HUES48 (cell line): ENCODE data around the gene SLCO3A1.

Experiments used
- H3K27ac ChIP-seq: one replicate; pipeline ENCODE4 v1.7.0; 2013; ENCODE audit warnings: low read depth, low read length, inconsistent platforms
- H3K27me3 ChIP-seq: 2 replicates; pipeline ENCODE4 v1.6.1; 2013; ENCODE audit warnings: mild to moderate bottlenecking, low read length; ENCODE audit not compliant: control insufficient read depth, insufficient read depth
- H3K36me3 ChIP-seq: 2 replicates; pipeline ENCODE4 v1.6.1; 2013; ENCODE audit warnings: low read length; ENCODE audit not compliant: control insufficient read depth, insufficient read depth
- H3K4me1 ChIP-seq: 2 replicates; pipeline ENCODE4 v1.6.1; 2013; ENCODE audit warnings: mild to moderate bottlenecking, low read length; ENCODE audit not compliant: control insufficient read depth, insufficient read depth
- H3K4me3 ChIP-seq: 2 replicates; pipeline ENCODE4 v1.5.1; 2013; ENCODE audit warnings: mild to moderate bottlenecking, low read depth, low read length
- H3K9ac ChIP-seq: 2 replicates; pipeline ENCODE4 v1.6.1; 2013; ENCODE audit warnings: mild to moderate bottlenecking, low read depth, low read length, moderate library complexity
- H3K9me3 ChIP-seq: 2 replicates; pipeline ENCODE4 v1.6.1; 2013; ENCODE audit warnings: low read length; ENCODE audit not compliant: control insufficient read depth, insufficient read depth

SLCO3A1 gene

GRCh38 chr15:91924837-91925495 is 71.5 kb downstream of the SLCO3A1 start:
- H3K27ac ChIP-seq = no peak overlapping the region
- no peaks in the 10 kb centered on the region for H3K27me3 ChIP-seq
- no peak overlapping the region for H3K4me3 ChIP-seq
- H3K9me3 ChIP-seq = no peaks in the 10 kb centered on the region
- no peak overlapping the region for H3K9ac ChIP-seq
- no peaks in the 10 kb centered on the region for H3K36me3 ChIP-seq
- H3K4me1 ChIP-seq = peaks cover 38% of the 10 kb centered on the region

GRCh38 chr15:91925794-91926193 is 72.3 kb downstream of the SLCO3A1 start:
- Histone ChIP-seq H3K4me1 (peaks cover 42% of the 10 kb centered on the region), H3K9ac (no peak overlapping the region)

GRCh38 chr15:91926908-91927270 is 73.4 kb downstream of the SLCO3A1 start:
- H3K36me3 ChIP-seq = no peaks in the 10 kb centered on the region
- no peaks in the 10 kb centered on the region for H3K27me3 ChIP-seq
- no peak overlapping the region for H3K27ac ChIP-seq
- H3K4me3 ChIP-seq = no peak overlapping the region
- H3K9ac ChIP-seq = no peak overlapping the region
- peaks cover 51% of the 10 kb centered on the region for H3K4me1 ChIP-seq
- H3K9me3 ChIP-seq = no peaks in the 10 kb centered on the region

More at GRCh38 chr15:91925794-91926193, 72.3 kb downstream of the SLCO3A1 start:
- no peaks in the 10 kb centered on the region for H3K27me3 ChIP-seq
- H3K4me3 ChIP-seq = no peak overlapping the region
- no peaks in the 10 kb centered on the region for H3K9me3 ChIP-seq
- no peak overlapping the region for H3K27ac ChIP-seq
- H3K36me3 ChIP-seq = no peaks in the 10 kb centered on the region

GRCh38 chr15:91927585-91927984 is 74.1 kb downstream of the SLCO3A1 start:
- Histone ChIP-seq H3K4me1 (peaks cover 51% of the 10 kb centered on the region), H3K9ac (no peak overlapping the region), H3K4me3 (no peak overlapping the region), H3K36me3 (no peaks in the 10 kb centered on the region), H3K27ac (no peak overlapping the region), H3K9me3 (no peaks in the 10 kb centered on the region), H3K27me3 (no peaks in the 10 kb centered on the region)

- Histone ChIP-seq H3K4me1 (peaks cover 42% of the 10 kb centered on the region), H3K36me3 (no peaks in the 10 kb centered on the region), H3K9me3 (no peaks in the 10 kb centered on the region), H3K27me3 (no peaks in the 10 kb centered on the region), H3K9ac (no peak overlapping the region), H3K27ac (no peak overlapping the region), H3K4me3 (no peak overlapping the region)
Observed at GRCh38 chr15:91928675-91929074, 75.2 kb downstream of the SLCO3A1 start.

GRCh38 chr15:91929509-91929908 is 76.0 kb downstream of the SLCO3A1 start:
- H3K4me1 ChIP-seq = peaks cover 34% of the 10 kb centered on the region
- no peak overlapping the region for H3K27ac ChIP-seq
- H3K27me3 ChIP-seq = no peaks in the 10 kb centered on the region
- no peaks in the 10 kb centered on the region; the same call in 1 of the 2 replicates for H3K9me3 ChIP-seq
- H3K36me3 ChIP-seq = no peaks in the 10 kb centered on the region
- H3K9ac ChIP-seq = no peak overlapping the region
- H3K4me3 ChIP-seq = no peak overlapping the region

- no peaks in the 10 kb centered on the region; the same call in 1 of the 2 replicates for H3K9me3 ChIP-seq
- H3K9ac ChIP-seq = no peak overlapping the region
- H3K27ac ChIP-seq = no peak overlapping the region
- H3K4me3 ChIP-seq = no peak overlapping the region
- H3K4me1 ChIP-seq = peaks cover 32% of the 10 kb centered on the region
- no peaks in the 10 kb centered on the region for H3K36me3 ChIP-seq
- H3K27me3 ChIP-seq = no peaks in the 10 kb centered on the region
Observed at GRCh38 chr15:91930092-91930491, 76.6 kb downstream of the SLCO3A1 start.

- Histone ChIP-seq H3K27ac (no peak overlapping the region), H3K4me3 (no peak overlapping the region), H3K4me1 (peaks cover 19% of the 10 kb centered on the region), H3K27me3 (no peaks in the 10 kb centered on the region), H3K9ac (no peak overlapping the region), H3K36me3 (no peaks in the 10 kb centered on the region), H3K9me3 (no peaks in the 10 kb centered on the region; the same call in 1 of the 2 replicates)
Observed at GRCh38 chr15:91936182-91936775, 82.8 kb downstream of the SLCO3A1 start.

GRCh38 chr15:91936927-91937326 is 83.4 kb downstream of the SLCO3A1 start:
- H3K4me3 ChIP-seq = no peak overlapping the region
- no peaks in the 10 kb centered on the region; the same call in 1 of the 2 replicates for H3K9me3 ChIP-seq
- H3K9ac ChIP-seq = no peak overlapping the region
- no peak overlapping the region for H3K27ac ChIP-seq
- H3K36me3 ChIP-seq = no peaks in the 10 kb centered on the region
- H3K4me1 ChIP-seq = peaks cover 15% of the 10 kb centered on the region
- no peaks in the 10 kb centered on the region for H3K27me3 ChIP-seq

- Histone ChIP-seq H3K36me3 (no peaks in the 10 kb centered on the region), H3K4me1 (peaks cover 15% of the 10 kb centered on the region), H3K27ac (no peak overlapping the region), H3K27me3 (no peaks in the 10 kb centered on the region), H3K9me3 (no peaks in the 10 kb centered on the region; the same call in 1 of the 2 replicates), H3K9ac (no peak overlapping the region), H3K4me3 (no peak overlapping the region)
Observed at GRCh38 chr15:91938136-91938535, 84.6 kb downstream of the SLCO3A1 start.

GRCh38 chr15:91939403-91939831 is 85.9 kb downstream of the SLCO3A1 start:
- Histone ChIP-seq H3K4me3 (no peak overlapping the region), H3K36me3 (no peaks in the 10 kb centered on the region), H3K27me3 (no peaks in the 10 kb centered on the region), H3K9me3 (no peaks in the 10 kb centered on the region), H3K27ac (no peak overlapping the region), H3K9ac (no peak overlapping the region), H3K4me1 (peaks cover 15% of the 10 kb centered on the region)
